Measurements from ENCODE around the gene TIPARP. TPM values are rescaled to one million over a fixed set of nuclear protein-coding genes. Genes with fewer than 3 reads are reported as not detected.

TIPARP gene
- total RNA-seq = 100 to 1,000 TPM in 1 of 4 donors, 10 to 100 TPM in 3; 49.8 to 144 (median 72.6) TPM

GRCh38 chr3:156674046-156674910 lies at the start of gene TIPARP:
TIPARP (plus strand) TSS chr3:156674590; CDS start chr3:156677698, 3,108 bp downstream.
- Histone ChIP-seq H3K9me3 (no peaks in the 10 kb centered on the region), H3K36me3 (peaks cover 0 to 17% of the 10 kb centered on the region in 2 donors), H3K4me1 (peaks cover 0 to 37% (median 4%) of the 10 kb centered on the region in 3 donors), H3K27ac (peak within 1 kb of the TSS; percentile 88 to 97 (median 95)), H3K4me3 (peak within 1 kb of the TSS; percentile 80 to 84), H3K27me3 (no peaks in the 10 kb centered on the region)
- WGBS, 2 donors (ENCODE audit: low coverage in 1 of 2) = 0% methylated on average over 5 to 10 of the region's 105 CpGs
- ATAC-seq = peak; percentile 95
- TF ChIP-seq POLR2AphosphoS5 (IDR thresholded peaks at IDR 0.05) = peak; percentile 99
- TF ChIP-seq EP300 (IDR thresholded peaks at IDR 0.05) = no peak
- peak; percentile 98 to 99 for TF ChIP-seq POLR2A (IDR thresholded peaks at IDR 0.05)
- peak; percentile 11 to 78 (median 68) for TF ChIP-seq CTCF (IDR thresholded peaks at IDR 0.05)

DNA sequence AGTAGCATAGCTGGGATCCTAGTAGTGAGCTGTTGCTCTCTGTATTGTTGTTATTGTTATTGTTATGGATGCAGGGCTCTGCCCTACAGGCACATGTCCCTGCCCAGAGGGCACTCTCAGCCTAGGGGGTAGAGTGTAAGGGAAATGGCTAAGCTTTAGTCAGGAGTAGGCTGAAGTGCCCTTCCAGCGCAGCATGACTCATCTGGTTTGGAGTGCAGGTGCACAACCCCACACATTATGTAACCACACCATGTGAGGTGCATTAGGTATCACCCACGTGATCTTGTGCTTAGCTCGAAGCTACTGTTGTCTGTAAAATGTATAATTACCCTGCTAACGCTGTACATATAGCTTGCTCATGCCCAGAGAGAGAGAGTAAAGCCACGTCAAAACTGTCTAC lies 48.3 kb upstream of the TIPARP start:
- WGBS, 2 donors (ENCODE audit: low coverage in 1 of 2) = 86 to 96% methylated on average over 3 to 4 of the region's 5 CpGs
- no peaks in the 10 kb centered on the region for H3K36me3 ChIP-seq
- ATAC-seq = no peak
- no peaks in the 10 kb centered on the region for H3K27me3 ChIP-seq
- no peak overlapping the region for H3K27ac ChIP-seq
- no peaks in the 10 kb centered on the region for H3K4me1 ChIP-seq
- H3K4me3 ChIP-seq = no peak overlapping the region
- no peak for TF ChIP-seq CTCF (IDR thresholded peaks at IDR 0.05)
- no peak for TF ChIP-seq POLR2AphosphoS5 (IDR thresholded peaks at IDR 0.05)
- TF ChIP-seq POLR2A (IDR thresholded peaks at IDR 0.05) = no peak
- TF ChIP-seq EP300 (IDR thresholded peaks at IDR 0.05) = no peak
- no peaks in the 10 kb centered on the region for H3K9me3 ChIP-seq

GRCh38 chr3:156627946-156628569 lies 46.3 kb upstream of the TIPARP start:
- WGBS, 2 donors (ENCODE audit: low coverage in 1 of 2) = 65 to 80% methylated on average over 3 of the region's 3 CpGs
- H3K27ac ChIP-seq = no peak overlapping the region
- TF ChIP-seq CTCF (IDR thresholded peaks at IDR 0.05) = no peak
- TF ChIP-seq EP300 (IDR thresholded peaks at IDR 0.05) = no peak
- H3K9me3 ChIP-seq = no peaks in the 10 kb centered on the region
- no peak for ATAC-seq
- H3K4me3 ChIP-seq = no peak overlapping the region
- H3K4me1 ChIP-seq = no peaks in the 10 kb centered on the region
- no peaks in the 10 kb centered on the region for H3K36me3 ChIP-seq
- H3K27me3 ChIP-seq = no peaks in the 10 kb centered on the region

GRCh38 chr3:156628836-156629618 lies 45.4 kb upstream of the TIPARP start:
- WGBS, 2 donors (ENCODE audit: low coverage in 1 of 2) = 80 to 85% methylated on average over 5 of the region's 5 CpGs

More at GRCh38 chr3:156628836-156629618, 45.4 kb upstream of the TIPARP start:
- no peak overlapping the region for H3K4me3 ChIP-seq
- no peak for ATAC-seq
- peaks cover 0 to 6% (median 0%) of the 10 kb centered on the region in 3 donors for H3K4me1 ChIP-seq
- H3K27me3 ChIP-seq = no peaks in the 10 kb centered on the region
- H3K36me3 ChIP-seq = no peaks in the 10 kb centered on the region
- no peaks in the 10 kb centered on the region for H3K9me3 ChIP-seq
- no peak overlapping the region for H3K27ac ChIP-seq
- TF ChIP-seq POLR2AphosphoS5 (IDR thresholded peaks at IDR 0.05) = no peak
- TF ChIP-seq EP300 (IDR thresholded peaks at IDR 0.05) = no peak
- TF ChIP-seq POLR2A (IDR thresholded peaks at IDR 0.05) = no peak
- TF ChIP-seq CTCF (IDR thresholded peaks at IDR 0.05) = no peak

Data from gastroesophageal sphincter (tissue), 4 donors.